ENCODE data around the gene ATP6AP1. TPM values are rescaled to one million over a fixed set of nuclear protein-coding genes. Genes with fewer than 3 reads are reported as not detected.
A peak's percentile ranks its signal among the peaks of the same experiment; 100 is the strongest.

Gene ATP6AP1
- total and polyA plus RNA-seq, 2 of the 13 experiments (the other 11 are each of a cell fraction or from before 2014, with no cell fraction given) = 56.7 to 110 TPM

DNA sequence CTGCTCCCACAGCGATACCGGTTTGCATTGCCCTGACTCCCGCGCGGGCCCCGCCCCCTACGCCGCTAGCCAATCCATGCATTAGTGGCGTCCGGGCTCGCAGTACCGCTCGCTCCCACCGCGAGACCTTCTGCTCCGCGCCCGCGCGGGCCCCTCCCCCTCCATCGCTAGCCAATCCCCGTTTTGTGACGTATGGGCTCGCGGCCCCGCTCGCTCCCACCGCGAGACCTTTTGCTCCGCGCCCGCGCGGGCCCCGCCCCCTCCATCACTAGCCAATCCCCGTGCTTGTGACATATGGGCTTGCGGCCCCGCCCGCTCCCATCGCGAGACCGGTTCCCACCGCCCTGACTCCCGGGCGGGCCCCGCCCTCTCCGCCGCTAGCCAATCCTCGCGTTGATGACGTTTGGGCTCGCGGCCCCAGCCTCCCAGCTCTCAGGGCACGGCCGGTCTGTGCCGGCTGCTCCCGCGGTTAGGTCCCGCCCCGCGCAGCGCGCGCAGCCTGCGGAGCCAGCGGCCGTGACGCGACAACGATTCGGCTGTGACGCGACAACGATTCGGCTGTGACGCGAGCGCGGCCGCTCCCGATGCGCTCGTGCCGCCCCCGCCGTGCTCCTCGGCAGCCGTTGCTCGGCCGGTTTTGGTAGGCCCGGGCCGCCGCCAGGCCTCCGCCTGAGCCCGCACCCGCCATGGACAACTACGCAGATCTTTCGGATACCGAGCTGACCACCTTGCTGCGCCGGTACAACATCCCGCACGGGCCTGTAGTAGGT, 49.5 kb upstream of the ATP6AP1 start, which contains the start of gene EMD (continued):
- TF ChIP-seq, protein P1, sequence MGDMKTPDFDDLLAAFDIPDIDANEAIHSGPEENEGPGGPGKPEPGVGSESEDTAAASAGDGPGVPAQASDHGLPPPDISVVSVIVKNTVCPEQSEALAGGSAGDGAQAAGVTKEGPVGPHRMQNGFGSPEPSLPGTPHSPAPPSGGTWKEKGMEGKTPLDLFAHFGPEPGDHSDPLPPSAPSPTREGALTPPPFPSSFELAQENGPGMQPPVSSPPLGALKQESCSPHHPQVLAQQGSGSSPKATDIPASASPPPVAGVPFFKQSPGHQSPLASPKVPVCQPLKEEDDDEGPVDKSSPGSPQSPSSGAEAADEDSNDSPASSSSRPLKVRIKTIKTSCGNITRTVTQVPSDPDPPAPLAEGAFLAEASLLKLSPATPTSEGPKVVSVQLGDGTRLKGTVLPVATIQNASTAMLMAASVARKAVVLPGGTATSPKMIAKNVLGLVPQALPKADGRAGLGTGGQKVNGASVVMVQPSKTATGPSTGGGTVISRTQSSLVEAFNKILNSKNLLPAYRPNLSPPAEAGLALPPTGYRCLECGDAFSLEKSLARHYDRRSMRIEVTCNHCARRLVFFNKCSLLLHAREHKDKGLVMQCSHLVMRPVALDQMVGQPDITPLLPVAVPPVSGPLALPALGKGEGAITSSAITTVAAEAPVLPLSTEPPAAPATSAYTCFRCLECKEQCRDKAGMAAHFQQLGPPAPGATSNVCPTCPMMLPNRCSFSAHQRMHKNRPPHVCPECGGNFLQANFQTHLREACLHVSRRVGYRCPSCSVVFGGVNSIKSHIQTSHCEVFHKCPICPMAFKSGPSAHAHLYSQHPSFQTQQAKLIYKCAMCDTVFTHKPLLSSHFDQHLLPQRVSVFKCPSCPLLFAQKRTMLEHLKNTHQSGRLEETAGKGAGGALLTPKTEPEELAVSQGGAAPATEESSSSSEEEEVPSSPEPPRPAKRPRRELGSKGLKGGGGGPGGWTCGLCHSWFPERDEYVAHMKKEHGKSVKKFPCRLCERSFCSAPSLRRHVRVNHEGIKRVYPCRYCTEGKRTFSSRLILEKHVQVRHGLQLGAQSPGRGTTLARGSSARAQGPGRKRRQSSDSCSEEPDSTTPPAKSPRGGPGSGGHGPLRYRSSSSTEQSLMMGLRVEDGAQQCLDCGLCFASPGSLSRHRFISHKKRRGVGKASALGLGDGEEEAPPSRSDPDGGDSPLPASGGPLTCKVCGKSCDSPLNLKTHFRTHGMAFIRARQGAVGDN (CRISPR knock-in tag; IDR thresholded peaks at IDR 0.05) = peak; percentile 46
- TF ChIP-seq NR2F1 (CRISPR knock-in tag; IDR thresholded peaks at IDR 0.05) (no peak), FOXP1 (IDR thresholded peaks at IDR 0.05) (no peak), FOXP1 (CRISPR knock-in tag; IDR thresholded peaks at IDR 0.05) (no peak), CCDC6 (CRISPR knock-in tag; IDR thresholded peaks at IDR 0.05) (no peak), KDM4B (CRISPR knock-in tag; IDR thresholded peaks at IDR 0.05) (no peak), ZNF234 (CRISPR knock-in tag; conservative IDR thresholded peaks at IDR 0.05) (no peak), KDM2A (CRISPR knock-in tag; IDR thresholded peaks at IDR 0.05; ENCODE audit: borderline replicate concordance, low read depth) (no peak), RBM22 (optimal IDR thresholded peaks at IDR 0.05; ENCODE audit: low read length) (no peak), ZNF761 (CRISPR knock-in tag; conservative IDR thresholded peaks at IDR 0.05) (no peak), SAP130 (CRISPR knock-in tag; IDR thresholded peaks at IDR 0.05; ENCODE audit: low read depth) (peak; percentile 79), HOXD1 (CRISPR knock-in tag; IDR thresholded peaks at IDR 0.05) (0 out of 2 replicates have a peak, but pooled peaks have one; percentile 58), ZNF282 (IDR thresholded peaks at IDR 0.05; ENCODE audit: partially characterized antibody) (no peak), ELF1 (CRISPR knock-in tag; IDR thresholded peaks at IDR 0.05) (no peak), SATB2 (CRISPR knock-in tag; IDR thresholded peaks at IDR 0.05) (no peak), TMF1 (CRISPR knock-in tag; IDR thresholded peaks at IDR 0.05; ENCODE audit: low read depth) (no peak), MXI1 (IDR thresholded peaks at IDR 0.05; ENCODE audit: borderline replicate concordance, low read depth, low read length) (peak; percentile 3; the same call in 1 of the 3 replicates), FOXK1 (CRISPR knock-in tag; IDR thresholded peaks at IDR 0.05; ENCODE audit: borderline replicate concordance, low read depth) (no peak), SMAD1 (CRISPR knock-in tag; IDR thresholded peaks at IDR 0.05; ENCODE audit: borderline replicate concordance, low read depth) (no peak)
- TF ChIP-seq, protein P2, sequence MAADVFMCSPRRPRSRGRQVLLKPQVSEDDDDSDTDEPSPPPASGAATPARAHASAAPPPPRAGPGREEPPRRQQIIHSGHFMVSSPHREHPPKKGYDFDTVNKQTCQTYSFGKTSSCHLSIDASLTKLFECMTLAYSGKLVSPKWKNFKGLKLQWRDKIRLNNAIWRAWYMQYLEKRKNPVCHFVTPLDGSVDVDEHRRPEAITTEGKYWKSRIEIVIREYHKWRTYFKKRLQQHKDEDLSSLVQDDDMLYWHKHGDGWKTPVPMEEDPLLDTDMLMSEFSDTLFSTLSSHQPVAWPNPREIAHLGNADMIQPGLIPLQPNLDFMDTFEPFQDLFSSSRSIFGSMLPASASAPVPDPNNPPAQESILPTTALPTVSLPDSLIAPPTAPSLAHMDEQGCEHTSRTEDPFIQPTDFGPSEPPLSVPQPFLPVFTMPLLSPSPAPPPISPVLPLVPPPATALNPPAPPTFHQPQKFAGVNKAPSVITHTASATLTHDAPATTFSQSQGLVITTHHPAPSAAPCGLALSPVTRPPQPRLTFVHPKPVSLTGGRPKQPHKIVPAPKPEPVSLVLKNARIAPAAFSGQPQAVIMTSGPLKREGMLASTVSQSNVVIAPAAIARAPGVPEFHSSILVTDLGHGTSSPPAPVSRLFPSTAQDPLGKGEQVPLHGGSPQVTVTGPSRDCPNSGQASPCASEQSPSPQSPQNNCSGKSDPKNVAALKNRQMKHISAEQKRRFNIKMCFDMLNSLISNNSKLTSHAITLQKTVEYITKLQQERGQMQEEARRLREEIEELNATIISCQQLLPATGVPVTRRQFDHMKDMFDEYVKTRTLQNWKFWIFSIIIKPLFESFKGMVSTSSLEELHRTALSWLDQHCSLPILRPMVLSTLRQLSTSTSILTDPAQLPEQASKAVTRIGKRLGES (CRISPR knock-in tag; IDR thresholded peaks at IDR 0.05; ENCODE audit: borderline replicate concordance) = no peak
- TF ChIP-seq, protein P3, sequence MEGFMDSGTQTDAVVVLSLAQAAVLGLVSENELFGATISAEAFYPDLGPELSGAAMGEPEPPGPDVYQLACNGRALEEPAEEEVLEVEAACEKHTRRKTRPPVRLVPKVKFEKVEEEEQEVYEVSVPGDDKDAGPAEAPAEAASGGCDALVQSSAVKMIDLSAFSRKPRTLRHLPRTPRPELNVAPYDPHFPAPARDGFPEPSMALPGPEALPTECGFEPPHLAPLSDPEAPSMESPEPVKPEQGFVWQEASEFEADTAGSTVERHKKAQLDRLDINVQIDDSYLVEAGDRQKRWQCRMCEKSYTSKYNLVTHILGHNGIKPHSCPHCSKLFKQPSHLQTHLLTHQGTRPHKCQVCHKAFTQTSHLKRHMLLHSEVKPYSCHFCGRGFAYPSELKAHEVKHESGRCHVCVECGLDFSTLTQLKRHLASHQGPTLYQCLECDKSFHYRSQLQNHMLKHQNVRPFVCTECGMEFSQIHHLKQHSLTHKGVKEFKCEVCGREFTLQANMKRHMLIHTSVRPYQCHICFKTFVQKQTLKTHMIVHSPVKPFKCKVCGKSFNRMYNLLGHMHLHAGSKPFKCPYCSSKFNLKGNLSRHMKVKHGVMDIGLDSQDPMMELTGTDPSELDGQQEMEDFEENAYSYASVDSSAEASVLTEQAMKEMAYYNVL (CRISPR knock-in tag; IDR thresholded peaks at IDR 0.05; ENCODE audit: borderline replicate concordance) = no peak
